GOT3 (cell line): Measurements from ENCODE around the gene VSX1.

Experiments used
- DNase-seq: peaks from one replicate; lab custom pipeline; 2025; ENCODE audit warnings: mixed read lengths; lab: John Stamatoyannopoulos, UW

The VSX1 gene

GRCh38 chr20:25040438-25040831, 41.5 kb downstream of the VSX1 start:
- no peak for DNase-seq

- no peak for DNase-seq
Measured at GRCh38 chr20:25039697-25040437, 42.1 kb downstream of the VSX1 start.

GRCh38 chr20:25038591-25039015, 43.3 kb downstream of the VSX1 start:
- no peak for DNase-seq

- no peak for DNase-seq
Measured at GRCh38 chr20:25038103-25038410, 43.9 kb downstream of the VSX1 start.

GRCh38 chr20:25037288-25038102, 44.4 kb downstream of the VSX1 start:
- no peak for DNase-seq

GRCh38 chr20:25036331-25036936, 45.5 kb downstream of the VSX1 start:
- no peak for DNase-seq

GRCh38 chr20:25035921-25036320, 46.0 kb downstream of the VSX1 start:
- DNase-seq: no peak

- no peak for DNase-seq
Measured at GRCh38 chr20:25033924-25034300, 48.0 kb downstream of the VSX1 start.

GRCh38 chr20:25033265-25033923, 48.5 kb downstream of the VSX1 start:
- no peak for DNase-seq

GRCh38 chr20:25032478-25033264, 49.3 kb downstream of the VSX1 start:
- DNase-seq: no peak

- no peak for DNase-seq
Measured at GRCh38 chr20:25032065-25032477, 49.9 kb downstream of the VSX1 start.

GRCh38 chr20:25031241-25031640, 50.7 kb downstream of the VSX1 start:
- no peak for DNase-seq

GRCh38 chr20:25030649-25031207, 51.2 kb downstream of the VSX1 start:
- no peak for DNase-seq

- DNase-seq: no peak
Measured at GRCh38 chr20:25030007-25030648, 51.8 kb downstream of the VSX1 start.

- no peak for DNase-seq
Measured at GRCh38 chr20:25025986-25026605, 55.8 kb downstream of the VSX1 start.
